SK-N-SH (cell line): ENCODE data around the gene ZNF132. TPM values are rescaled to one million over a fixed set of nuclear protein-coding genes. Genes with fewer than 3 reads are reported as not detected.

Experiments
- CTCF ChIA-PET: fragments of 300-600, 350-600 bp; formaldehyde crosslinking; extraction: SDS; loops from one replicate; lab custom pipeline; 2021; lab: Yijun Ruan, JAX
- POLR2A ChIA-PET: fragments of 350-600 bp; sonication (Branson Sonifier 250); formaldehyde crosslinking; extraction: SDS; loops from one replicate; lab custom pipeline; 2020; ENCODE audit warnings: antibody characterized with exemption, inconsistent platforms; lab: Yijun Ruan, JAX
- DNase-seq: peaks from one replicate; pipeline ENCODE4 v3.0.0; 2012
- H2AFZ ChIP-seq: fragments of 200-600 bp; sonication (generic); 2 replicates; pipeline ENCODE4 v1.8.1; 2016; ENCODE audit warnings: antibody characterized with exemption, mild to moderate bottlenecking, low read depth
- H3F3A ChIP-seq: fragments of 200-600 bp; sonication (generic); replicated peaks from 2 replicates; pipeline ENCODE3; 2016; ENCODE audit warnings: antibody characterized with exemption, mild to moderate bottlenecking; ENCODE audit not compliant: insufficient read depth
- H3K27ac ChIP-seq, 2 experiments: fragments of 200-500 bp in 1 of 2; fragments of 200-600 bp in 1 of 2; sonication (Bioruptor generic) in 1 of 2; sonication (generic), shearing (Covaris generic) in 1 of 2; 2 replicates each; pipeline versions ENCODE4 v1.5.1 to v1.6.1; 2014 to 2016; ENCODE audit warnings: low read depth in 2 of 2, inconsistent platforms in 1 of 2, low read length in 1 of 2, mild to moderate bottlenecking in 1 of 2, mixed read lengths in 1 of 2
- H3K27me3 ChIP-seq: fragments of 200-600 bp; sonication (generic), shearing (Covaris generic); 2 replicates; pipeline ENCODE4 v1.6.1; 2016; ENCODE audit warnings: mixed run types; ENCODE audit not compliant: insufficient read depth
- H3K36me3 ChIP-seq, 2 experiments: fragments of 200-500 bp in 1 of 2; fragments of 200-600 bp in 1 of 2; sonication (Bioruptor generic) in 1 of 2; sonication (generic) in 1 of 2; replicated peaks in 1 of 2; 2 replicates each; pipeline versions ENCODE3 to v1.5.1; 2014 to 2016; ENCODE audit warnings: low read length in 1 of 2, mild to moderate bottlenecking in 1 of 2; ENCODE audit not compliant: insufficient read depth in 2 of 2, control insufficient read depth in 1 of 2
- H3K4me1 ChIP-seq, 2 experiments: fragments of 200-500 bp in 1 of 2; fragments of 200-600 bp in 1 of 2; sonication (Bioruptor generic) in 1 of 2; sonication (generic), shearing (Covaris generic) in 1 of 2; 2 replicates each; pipeline versions ENCODE4 v1.5.1 to v1.6.1; 2014 to 2016; ENCODE audit warnings: low read depth in 1 of 2, low read length in 1 of 2, mixed run types in 1 of 2; ENCODE audit not compliant: insufficient read depth in 2 of 2, control insufficient read depth in 1 of 2
- H3K4me2 ChIP-seq: fragments of 200-600 bp; sonication (generic), shearing (Covaris generic); 2 replicates; pipeline ENCODE4 v1.6.1; 2017; ENCODE audit warnings: mixed run types
- H3K4me3 ChIP-seq, 2 experiments: fragments of 200-500 bp in 1 of 2; fragments of 200-600 bp in 1 of 2; sonication (Bioruptor generic) in 1 of 2; sonication (generic), shearing (Covaris generic) in 1 of 2; 2 replicates each; pipeline versions ENCODE4 v1.5.1 to v1.8.1; 2014 to 2016; ENCODE audit warnings: low read depth in 2 of 2, inconsistent platforms in 1 of 2, low read length in 1 of 2, mild to moderate bottlenecking in 1 of 2, mixed read lengths in 1 of 2, moderate library complexity in 1 of 2
- H3K79me2 ChIP-seq: fragments of 200-600 bp; sonication (generic); 2 replicates; pipeline ENCODE4 v1.8.1; 2017; ENCODE audit warnings: mild to moderate bottlenecking; ENCODE audit not compliant: insufficient read depth
- H3K9ac ChIP-seq: fragments of 200-600 bp; sonication (generic); 2 replicates; pipeline ENCODE4 v1.6.1; 2017; ENCODE audit warnings: mixed run types
- H3K9me2 ChIP-seq: fragments of 200-600 bp; sonication (generic); 2 replicates; pipeline ENCODE4 v1.6.1; 2017; ENCODE audit warnings: mixed run types
- H3K9me3 ChIP-seq: fragments of 200-600 bp; sonication (generic); 2 replicates; pipeline ENCODE4 v1.6.1; 2017; ENCODE audit warnings: mixed run types, mild to moderate bottlenecking, moderate library complexity
- H4K20me1 ChIP-seq: fragments of 200-600 bp; sonication (generic); 2 replicates; pipeline ENCODE4 v1.6.1; 2017; ENCODE audit warnings: mild to moderate bottlenecking, mixed run types; ENCODE audit not compliant: insufficient read depth
- CHD2 ChIP-seq: fragments of 150-350 bp; IDR thresholded peaks from 2 replicates; pipeline ENCODE4 v1.6.1; 2018; ENCODE audit warnings: low read length; ENCODE audit not compliant: partially characterized antibody
- ELF1 ChIP-seq: IDR thresholded peaks from 2 replicates; pipeline ENCODE4 v1.4.0; 2012
- GABPA ChIP-seq: IDR thresholded peaks from 2 replicates; pipeline ENCODE4 v1.4.0; 2012; ENCODE audit warnings: low read depth, mild to moderate bottlenecking
- GATA2 ChIP-seq: sonication (generic); formaldehyde crosslinking; IDR thresholded peaks from 2 replicates; pipeline ENCODE4 v1.5.0; 2020; ENCODE audit warnings: mild to moderate bottlenecking, missing genetic modification reagents
- JUND ChIP-seq: IDR thresholded peaks from 2 replicates; pipeline ENCODE4 v1.4.0; 2012
- MXI1 ChIP-seq: IDR thresholded peaks from 2 replicates; pipeline ENCODE4 v1.6.1; 2012; ENCODE audit warnings: mild to moderate bottlenecking, low read depth, low read length, improper control_type of control experiment
- NFIC ChIP-seq: IDR thresholded peaks from 2 replicates; pipeline ENCODE4 v1.4.0; 2012; ENCODE audit warnings: borderline replicate concordance
- NRF1 ChIP-seq: IDR thresholded peaks from 2 replicates; pipeline ENCODE4 v1.6.1; 2012; ENCODE audit warnings: low read depth, mild to moderate bottlenecking, low read length
- RFX5 ChIP-seq: IDR thresholded peaks from 2 replicates; pipeline ENCODE4 v1.6.1; 2012; ENCODE audit warnings: mild to moderate bottlenecking, improper control_type of control experiment, low read length
- RXRA ChIP-seq: IDR thresholded peaks from 2 replicates; pipeline ENCODE4 v1.4.0; 2012; ENCODE audit warnings: low read depth, mild to moderate bottlenecking, borderline replicate concordance
- SIN3A ChIP-seq: IDR thresholded peaks from 2 replicates; pipeline ENCODE4 v1.6.1; 2012; ENCODE audit warnings: low read depth, mild to moderate bottlenecking, low read length, moderate library complexity, borderline replicate concordance
- SMC3 ChIP-seq: IDR thresholded peaks from 2 replicates; pipeline ENCODE4 v1.6.1; 2012; ENCODE audit warnings: low read depth, low read length, improper control_type of control experiment
- TCF12 ChIP-seq: IDR thresholded peaks from 2 replicates; pipeline ENCODE4 v1.4.0; 2012
- TEAD4 ChIP-seq: IDR thresholded peaks from 2 replicates; pipeline ENCODE4 v1.4.0; 2012; ENCODE audit warnings: mild to moderate bottlenecking, borderline replicate concordance; ENCODE audit not compliant: insufficient read depth
- YY1 ChIP-seq: IDR thresholded peaks from 2 replicates; pipeline ENCODE4 v1.4.0; 2012; ENCODE audit warnings: low read depth, mild to moderate bottlenecking
- whole genome bisulfite sequencing: methylation state at CpG from one replicate; pipeline ENCODE4 v1.1.6; 2017; ENCODE audit warnings: low lambda C conversion rate; 5-methylcytosine and 5-hydroxymethylcytosine counted together
- polyA plus RNA-seq, 3 experiments: library from polyadenylated mRNA; depleted of rRNA; stranded (reverse); fragments of >200 nt; gene quantifications; 2 replicates each; pipeline ENCODE4 v1.2.3, GENCODE V29; 2012
- TF ChIP-seq, protein P1 (sequence below): IDR thresholded peaks from 2 replicates; pipeline ENCODE4 v1.4.0; 2012; ENCODE audit warnings: low read depth, borderline replicate concordance
- TF ChIP-seq, protein P2 (sequence below): IDR thresholded peaks from 2 replicates; pipeline ENCODE4 v1.4.0; 2012; ENCODE audit warnings: low read depth
- TF ChIP-seq, protein P3 (sequence below): IDR thresholded peaks from 2 replicates; pipeline ENCODE4; 2012
- TF ChIP-seq, protein P4 (sequence below): IDR thresholded peaks from 2 replicates; pipeline ENCODE4 v1.6.1; 2012; ENCODE audit warnings: mild to moderate bottlenecking, low read depth, low read length, moderate library complexity

The ZNF132 gene
- polyA plus RNA-seq, 1 of the 3 experiments (the other 2 are of a cell fraction), result 1.3 TPM

DNA sequence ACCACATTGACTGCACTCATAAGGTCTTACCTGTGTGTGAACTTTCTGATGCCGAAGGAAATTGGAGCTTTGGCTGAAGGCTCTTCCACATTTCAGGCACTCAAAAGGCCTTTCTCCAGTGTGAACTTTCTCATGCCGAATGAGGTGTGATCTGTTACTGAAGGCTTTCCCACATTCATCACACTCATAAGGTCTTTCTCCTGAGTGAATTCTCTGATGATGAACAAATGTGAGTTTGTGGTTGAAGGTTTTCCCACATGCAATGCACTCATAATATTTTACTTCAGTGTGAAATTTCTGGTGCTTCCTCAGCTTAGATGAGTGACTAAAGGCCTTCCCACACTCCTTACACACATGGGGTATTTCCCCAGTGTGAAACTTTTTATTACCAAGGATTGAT is 5.7 kb downstream of the ZNF132 start:
- Histone ChIP-seq H3K9ac (no peak overlapping the region), H3F3A (no peaks in the 10 kb centered on the region), H3K27ac (no peak overlapping the region), H3K9me2 (no peaks in the 10 kb centered on the region), H3K4me1 (peaks cover 0 to 3% of the 10 kb centered on the region in 2 experiments; a peak in 1 of 4 replicates), H3K4me2 (no peak overlapping the region), H4K20me1 (no peaks in the 10 kb centered on the region), H3K27me3 (no peaks in the 10 kb centered on the region), H3K36me3 (peaks cover 36 to 54% of the 10 kb centered on the region in 2 experiments), H3K79me2 (peaks cover 7% of the 10 kb centered on the region; the same call in 1 of the 2 replicates), H3K4me3 (peak overlapping the region in 1 of 2 experiments; percentile 19; a peak in 1 of 4 replicates), H3K9me3 (peaks cover 25% of the 10 kb centered on the region), H2AFZ (no peak overlapping the region)
- CTCF ChIA-PET, result no interaction called here
- DNase-seq, result no peak
- POLR2A ChIA-PET, result no interaction called here
- WGBS, result 86% methylated on average over 2 of the region's 2 CpGs
- TF ChIP-seq, protein P1, sequence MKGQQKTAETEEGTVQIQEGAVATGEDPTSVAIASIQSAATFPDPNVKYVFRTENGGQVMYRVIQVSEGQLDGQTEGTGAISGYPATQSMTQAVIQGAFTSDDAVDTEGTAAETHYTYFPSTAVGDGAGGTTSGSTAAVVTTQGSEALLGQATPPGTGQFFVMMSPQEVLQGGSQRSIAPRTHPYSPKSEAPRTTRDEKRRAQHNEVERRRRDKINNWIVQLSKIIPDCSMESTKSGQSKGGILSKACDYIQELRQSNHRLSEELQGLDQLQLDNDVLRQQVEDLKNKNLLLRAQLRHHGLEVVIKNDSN, result no peak
- TF ChIP-seq, protein P2, sequence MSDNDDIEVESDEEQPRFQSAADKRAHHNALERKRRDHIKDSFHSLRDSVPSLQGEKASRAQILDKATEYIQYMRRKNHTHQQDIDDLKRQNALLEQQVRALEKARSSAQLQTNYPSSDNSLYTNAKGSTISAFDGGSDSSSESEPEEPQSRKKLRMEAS, result no peak
- no peak for TF ChIP-seq TCF12
- no peak for TF ChIP-seq NRF1
- no peak for TF ChIP-seq NFIC
- no peak for TF ChIP-seq GABPA
- no peak for TF ChIP-seq SIN3A
- TF ChIP-seq RXRA, result no peak
- TF ChIP-seq MXI1, result no peak
- TF ChIP-seq GATA2 (CRISPR knock-in tag), result no peak
- no peak for TF ChIP-seq ELF1
- TF ChIP-seq SMC3, result no peak
- TF ChIP-seq RFX5, result no peak
- TF ChIP-seq JUND, result no peak
- TF ChIP-seq, protein P3, sequence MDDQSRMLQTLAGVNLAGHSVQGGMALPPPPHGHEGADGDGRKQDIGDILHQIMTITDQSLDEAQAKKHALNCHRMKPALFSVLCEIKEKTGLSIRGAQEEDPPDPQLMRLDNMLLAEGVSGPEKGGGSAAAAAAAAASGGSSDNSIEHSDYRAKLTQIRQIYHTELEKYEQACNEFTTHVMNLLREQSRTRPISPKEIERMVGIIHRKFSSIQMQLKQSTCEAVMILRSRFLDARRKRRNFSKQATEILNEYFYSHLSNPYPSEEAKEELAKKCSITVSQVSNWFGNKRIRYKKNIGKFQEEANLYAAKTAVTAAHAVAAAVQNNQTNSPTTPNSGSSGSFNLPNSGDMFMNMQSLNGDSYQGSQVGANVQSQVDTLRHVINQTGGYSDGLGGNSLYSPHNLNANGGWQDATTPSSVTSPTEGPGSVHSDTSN, result no peak
- TF ChIP-seq CHD2, result no peak
- TF ChIP-seq TEAD4, result no peak
- TF ChIP-seq, protein P4, sequence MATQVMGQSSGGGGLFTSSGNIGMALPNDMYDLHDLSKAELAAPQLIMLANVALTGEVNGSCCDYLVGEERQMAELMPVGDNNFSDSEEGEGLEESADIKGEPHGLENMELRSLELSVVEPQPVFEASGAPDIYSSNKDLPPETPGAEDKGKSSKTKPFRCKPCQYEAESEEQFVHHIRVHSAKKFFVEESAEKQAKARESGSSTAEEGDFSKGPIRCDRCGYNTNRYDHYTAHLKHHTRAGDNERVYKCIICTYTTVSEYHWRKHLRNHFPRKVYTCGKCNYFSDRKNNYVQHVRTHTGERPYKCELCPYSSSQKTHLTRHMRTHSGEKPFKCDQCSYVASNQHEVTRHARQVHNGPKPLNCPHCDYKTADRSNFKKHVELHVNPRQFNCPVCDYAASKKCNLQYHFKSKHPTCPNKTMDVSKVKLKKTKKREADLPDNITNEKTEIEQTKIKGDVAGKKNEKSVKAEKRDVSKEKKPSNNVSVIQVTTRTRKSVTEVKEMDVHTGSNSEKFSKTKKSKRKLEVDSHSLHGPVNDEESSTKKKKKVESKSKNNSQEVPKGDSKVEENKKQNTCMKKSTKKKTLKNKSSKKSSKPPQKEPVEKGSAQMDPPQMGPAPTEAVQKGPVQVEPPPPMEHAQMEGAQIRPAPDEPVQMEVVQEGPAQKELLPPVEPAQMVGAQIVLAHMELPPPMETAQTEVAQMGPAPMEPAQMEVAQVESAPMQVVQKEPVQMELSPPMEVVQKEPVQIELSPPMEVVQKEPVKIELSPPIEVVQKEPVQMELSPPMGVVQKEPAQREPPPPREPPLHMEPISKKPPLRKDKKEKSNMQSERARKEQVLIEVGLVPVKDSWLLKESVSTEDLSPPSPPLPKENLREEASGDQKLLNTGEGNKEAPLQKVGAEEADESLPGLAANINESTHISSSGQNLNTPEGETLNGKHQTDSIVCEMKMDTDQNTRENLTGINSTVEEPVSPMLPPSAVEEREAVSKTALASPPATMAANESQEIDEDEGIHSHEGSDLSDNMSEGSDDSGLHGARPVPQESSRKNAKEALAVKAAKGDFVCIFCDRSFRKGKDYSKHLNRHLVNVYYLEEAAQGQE, result no peak
- TF ChIP-seq YY1, result no peak
